HepG2 (cell line): ENCODE data around the gene MADCAM1. TPM values are rescaled to one million over a fixed set of nuclear protein-coding genes. Genes with fewer than 3 reads are reported as not detected.

Experiments
- IRX3 ChIP-seq: sonication (generic); formaldehyde crosslinking; IDR thresholded peaks from 2 replicates; pipeline ENCODE4 v1.8.1; 2023; ENCODE audit warnings: mild to moderate bottlenecking, low read depth, missing genetic modification reagents, borderline replicate concordance
- SETDB1 ChIP-seq: sonication (generic); formaldehyde crosslinking; IDR thresholded peaks from 2 replicates; pipeline ENCODE4 v1.5.1; 2020; ENCODE audit warnings: missing genetic modification reagents, mild to moderate bottlenecking, borderline replicate concordance
- SSRP1 ChIP-seq: IDR thresholded peaks from 2 replicates; pipeline ENCODE4 v1.6.1; 2016; ENCODE audit warnings: control low read depth
- ZNF24 ChIP-seq: fragments of 450-650 bp; IDR thresholded peaks from 2 replicates; pipeline ENCODE4 v1.6.1; 2017; ENCODE audit warnings: antibody characterized with exemption, mild to moderate bottlenecking
- ZNF670 ChIP-seq: sonication (generic); formaldehyde crosslinking; IDR thresholded peaks from 2 replicates; pipeline ENCODE4 v1.8.0; 2022; ENCODE audit warnings: mild to moderate bottlenecking, missing genetic modification reagents, borderline replicate concordance
- polyA plus RNA-seq, 8 experiments: library from polyadenylated mRNA; depleted of rRNA in 3 of 8; stranded (reverse) in 7 of 8; unstranded in 1 of 8; fragments of >200 nt; fragmentation: Illumina TruSeq in 4 of 8; extraction: Trizol in 4 of 8; gene quantifications; 2 replicates each; pipeline versions ENCODE4 v1.2.1 to v1.2.3, GENCODE V29; 2011 to 2016; ENCODE audit warnings: low read depth in 4 of 8, missing spikeins in 1 of 8, mixed read lengths in 1 of 8; ENCODE audit not compliant: insufficient read depth in 1 of 8
- total RNA-seq, 5 experiments: library from RNA; depleted of rRNA; stranded (reverse); fragments of >200 nt; fragmentation: Illumina TruSeq; extraction: Trizol; gene quantifications; 2 replicates each; pipeline ENCODE4 v1.2.3, GENCODE V29; 2016; ENCODE audit warnings: low read depth in 1 of 5
- TF ChIP-seq, protein P1 (sequence below): sonication (generic); formaldehyde crosslinking; IDR thresholded peaks from 2 replicates; pipeline ENCODE4 v1.5.0; 2020; ENCODE audit warnings: missing genetic modification reagents
- TF ChIP-seq, protein P2 (sequence below): IDR thresholded peaks from 2 replicates; pipeline ENCODE4 v1.6.1; 2016; ENCODE audit warnings: low read depth, missing genetic modification reagents, missing compliant biosample characterization
- TF ChIP-seq, protein P3 (sequence below), 2 experiments: sonication (generic) in 1 of 2; formaldehyde crosslinking in 1 of 2; IDR thresholded peaks; 2 replicates each; pipeline versions ENCODE4 v1.6.1 to v1.9.0; 2014 to 2022; ENCODE audit warnings: antibody characterized with exemption in 1 of 2, borderline replicate concordance in 1 of 2, inconsistent platforms in 1 of 2, low read depth in 1 of 2, missing genetic modification reagents in 1 of 2
- TF ChIP-seq, protein P4 (sequence below): sonication (generic); formaldehyde crosslinking; IDR thresholded peaks from 2 replicates; pipeline ENCODE4 v1.4.0; 2020; ENCODE audit warnings: missing genetic modification reagents
- TF ChIP-seq, protein P5 (sequence below): IDR thresholded peaks from 2 replicates; pipeline ENCODE4 v1.6.1; 2016; ENCODE audit warnings: low read depth, borderline replicate concordance

The MADCAM1 gene
- total and polyA plus RNA-seq, 2 of the 13 experiments (the other 11 are each of a cell fraction or from before 2014, with no cell fraction given) = 0.29 to 0.33 TPM

DNA sequence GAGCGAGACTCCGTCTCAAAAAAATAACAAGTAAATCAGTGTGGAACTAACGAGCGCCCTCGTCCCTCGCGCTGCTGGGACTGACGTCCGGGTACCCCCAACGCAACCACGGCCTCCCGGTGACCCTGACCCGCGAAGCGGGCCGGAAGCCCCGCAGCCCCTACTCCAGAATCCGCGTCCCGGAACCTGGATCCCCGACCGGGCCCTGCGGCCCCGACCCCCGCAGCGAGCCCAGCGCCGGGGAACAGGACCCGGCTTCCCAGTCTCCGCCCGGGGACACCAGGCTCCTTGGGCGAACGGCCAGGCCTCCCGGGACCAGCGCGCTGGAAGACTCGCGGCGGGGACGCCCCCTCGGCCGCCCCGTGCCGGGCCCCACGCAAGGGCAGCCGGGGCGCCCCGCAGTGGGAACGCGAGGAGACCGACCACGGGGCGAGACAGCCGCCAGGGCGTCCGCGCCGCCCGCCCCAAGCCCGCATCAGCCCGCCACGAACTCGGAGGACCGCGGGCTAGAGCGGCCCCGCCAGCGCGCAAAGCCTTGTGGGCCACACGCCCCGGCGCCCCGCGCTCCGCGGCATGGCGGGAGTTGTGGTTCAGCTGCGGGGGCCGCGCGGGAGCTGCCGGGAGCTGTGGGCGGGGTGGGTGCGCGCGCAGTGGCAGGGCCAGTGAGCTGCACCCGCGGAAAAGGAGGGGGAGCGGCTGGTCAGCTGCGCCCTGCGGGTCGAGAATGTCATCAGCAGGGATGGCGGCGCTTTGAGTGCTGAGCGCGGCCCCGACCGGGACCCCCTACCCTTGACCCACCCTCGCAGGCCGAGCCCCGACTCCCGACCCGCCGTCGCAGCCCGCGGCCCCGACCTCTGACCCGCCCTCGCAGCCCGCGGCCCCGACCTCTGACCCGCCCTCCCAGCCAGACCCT lies 7.5 kb upstream of the MADCAM1 start (continued):
- TF ChIP-seq, protein P1, sequence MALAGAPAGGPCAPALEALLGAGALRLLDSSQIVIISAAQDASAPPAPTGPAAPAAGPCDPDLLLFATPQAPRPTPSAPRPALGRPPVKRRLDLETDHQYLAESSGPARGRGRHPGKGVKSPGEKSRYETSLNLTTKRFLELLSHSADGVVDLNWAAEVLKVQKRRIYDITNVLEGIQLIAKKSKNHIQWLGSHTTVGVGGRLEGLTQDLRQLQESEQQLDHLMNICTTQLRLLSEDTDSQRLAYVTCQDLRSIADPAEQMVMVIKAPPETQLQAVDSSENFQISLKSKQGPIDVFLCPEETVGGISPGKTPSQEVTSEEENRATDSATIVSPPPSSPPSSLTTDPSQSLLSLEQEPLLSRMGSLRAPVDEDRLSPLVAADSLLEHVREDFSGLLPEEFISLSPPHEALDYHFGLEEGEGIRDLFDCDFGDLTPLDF (CRISPR knock-in tag) = peak; percentile 95
- TF ChIP-seq, protein P2, sequence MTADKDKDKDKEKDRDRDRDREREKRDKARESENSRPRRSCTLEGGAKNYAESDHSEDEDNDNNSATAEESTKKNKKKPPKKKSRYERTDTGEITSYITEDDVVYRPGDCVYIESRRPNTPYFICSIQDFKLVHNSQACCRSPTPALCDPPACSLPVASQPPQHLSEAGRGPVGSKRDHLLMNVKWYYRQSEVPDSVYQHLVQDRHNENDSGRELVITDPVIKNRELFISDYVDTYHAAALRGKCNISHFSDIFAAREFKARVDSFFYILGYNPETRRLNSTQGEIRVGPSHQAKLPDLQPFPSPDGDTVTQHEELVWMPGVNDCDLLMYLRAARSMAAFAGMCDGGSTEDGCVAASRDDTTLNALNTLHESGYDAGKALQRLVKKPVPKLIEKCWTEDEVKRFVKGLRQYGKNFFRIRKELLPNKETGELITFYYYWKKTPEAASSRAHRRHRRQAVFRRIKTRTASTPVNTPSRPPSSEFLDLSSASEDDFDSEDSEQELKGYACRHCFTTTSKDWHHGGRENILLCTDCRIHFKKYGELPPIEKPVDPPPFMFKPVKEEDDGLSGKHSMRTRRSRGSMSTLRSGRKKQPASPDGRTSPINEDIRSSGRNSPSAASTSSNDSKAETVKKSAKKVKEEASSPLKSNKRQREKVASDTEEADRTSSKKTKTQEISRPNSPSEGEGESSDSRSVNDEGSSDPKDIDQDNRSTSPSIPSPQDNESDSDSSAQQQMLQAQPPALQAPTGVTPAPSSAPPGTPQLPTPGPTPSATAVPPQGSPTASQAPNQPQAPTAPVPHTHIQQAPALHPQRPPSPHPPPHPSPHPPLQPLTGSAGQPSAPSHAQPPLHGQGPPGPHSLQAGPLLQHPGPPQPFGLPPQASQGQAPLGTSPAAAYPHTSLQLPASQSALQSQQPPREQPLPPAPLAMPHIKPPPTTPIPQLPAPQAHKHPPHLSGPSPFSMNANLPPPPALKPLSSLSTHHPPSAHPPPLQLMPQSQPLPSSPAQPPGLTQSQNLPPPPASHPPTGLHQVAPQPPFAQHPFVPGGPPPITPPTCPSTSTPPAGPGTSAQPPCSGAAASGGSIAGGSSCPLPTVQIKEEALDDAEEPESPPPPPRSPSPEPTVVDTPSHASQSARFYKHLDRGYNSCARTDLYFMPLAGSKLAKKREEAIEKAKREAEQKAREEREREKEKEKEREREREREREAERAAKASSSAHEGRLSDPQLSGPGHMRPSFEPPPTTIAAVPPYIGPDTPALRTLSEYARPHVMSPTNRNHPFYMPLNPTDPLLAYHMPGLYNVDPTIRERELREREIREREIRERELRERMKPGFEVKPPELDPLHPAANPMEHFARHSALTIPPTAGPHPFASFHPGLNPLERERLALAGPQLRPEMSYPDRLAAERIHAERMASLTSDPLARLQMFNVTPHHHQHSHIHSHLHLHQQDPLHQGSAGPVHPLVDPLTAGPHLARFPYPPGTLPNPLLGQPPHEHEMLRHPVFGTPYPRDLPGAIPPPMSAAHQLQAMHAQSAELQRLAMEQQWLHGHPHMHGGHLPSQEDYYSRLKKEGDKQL (CRISPR knock-in tag) = 0 out of 2 replicates have a peak, but pooled peaks have one; percentile 13
- TF ChIP-seq SETDB1 (CRISPR knock-in tag) = no peak
- TF ChIP-seq, protein P3, sequence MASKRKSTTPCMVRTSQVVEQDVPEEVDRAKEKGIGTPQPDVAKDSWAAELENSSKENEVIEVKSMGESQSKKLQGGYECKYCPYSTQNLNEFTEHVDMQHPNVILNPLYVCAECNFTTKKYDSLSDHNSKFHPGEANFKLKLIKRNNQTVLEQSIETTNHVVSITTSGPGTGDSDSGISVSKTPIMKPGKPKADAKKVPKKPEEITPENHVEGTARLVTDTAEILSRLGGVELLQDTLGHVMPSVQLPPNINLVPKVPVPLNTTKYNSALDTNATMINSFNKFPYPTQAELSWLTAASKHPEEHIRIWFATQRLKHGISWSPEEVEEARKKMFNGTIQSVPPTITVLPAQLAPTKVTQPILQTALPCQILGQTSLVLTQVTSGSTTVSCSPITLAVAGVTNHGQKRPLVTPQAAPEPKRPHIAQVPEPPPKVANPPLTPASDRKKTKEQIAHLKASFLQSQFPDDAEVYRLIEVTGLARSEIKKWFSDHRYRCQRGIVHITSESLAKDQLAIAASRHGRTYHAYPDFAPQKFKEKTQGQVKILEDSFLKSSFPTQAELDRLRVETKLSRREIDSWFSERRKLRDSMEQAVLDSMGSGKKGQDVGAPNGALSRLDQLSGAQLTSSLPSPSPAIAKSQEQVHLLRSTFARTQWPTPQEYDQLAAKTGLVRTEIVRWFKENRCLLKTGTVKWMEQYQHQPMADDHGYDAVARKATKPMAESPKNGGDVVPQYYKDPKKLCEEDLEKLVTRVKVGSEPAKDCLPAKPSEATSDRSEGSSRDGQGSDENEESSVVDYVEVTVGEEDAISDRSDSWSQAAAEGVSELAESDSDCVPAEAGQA (IDR thresholded peaks at IDR 0.05; ENCODE audit: low read depth) = peak; percentile 79
- TF ChIP-seq, protein P3 (CRISPR knock-in tag; IDR thresholded peaks at IDR 0.05; ENCODE audit: borderline replicate concordance) = peak; percentile 55; the same call in 1 of the 2 replicates
- peak; percentile 26; the same call in 1 of the 2 replicates for TF ChIP-seq ZNF24
- TF ChIP-seq, protein P4, sequence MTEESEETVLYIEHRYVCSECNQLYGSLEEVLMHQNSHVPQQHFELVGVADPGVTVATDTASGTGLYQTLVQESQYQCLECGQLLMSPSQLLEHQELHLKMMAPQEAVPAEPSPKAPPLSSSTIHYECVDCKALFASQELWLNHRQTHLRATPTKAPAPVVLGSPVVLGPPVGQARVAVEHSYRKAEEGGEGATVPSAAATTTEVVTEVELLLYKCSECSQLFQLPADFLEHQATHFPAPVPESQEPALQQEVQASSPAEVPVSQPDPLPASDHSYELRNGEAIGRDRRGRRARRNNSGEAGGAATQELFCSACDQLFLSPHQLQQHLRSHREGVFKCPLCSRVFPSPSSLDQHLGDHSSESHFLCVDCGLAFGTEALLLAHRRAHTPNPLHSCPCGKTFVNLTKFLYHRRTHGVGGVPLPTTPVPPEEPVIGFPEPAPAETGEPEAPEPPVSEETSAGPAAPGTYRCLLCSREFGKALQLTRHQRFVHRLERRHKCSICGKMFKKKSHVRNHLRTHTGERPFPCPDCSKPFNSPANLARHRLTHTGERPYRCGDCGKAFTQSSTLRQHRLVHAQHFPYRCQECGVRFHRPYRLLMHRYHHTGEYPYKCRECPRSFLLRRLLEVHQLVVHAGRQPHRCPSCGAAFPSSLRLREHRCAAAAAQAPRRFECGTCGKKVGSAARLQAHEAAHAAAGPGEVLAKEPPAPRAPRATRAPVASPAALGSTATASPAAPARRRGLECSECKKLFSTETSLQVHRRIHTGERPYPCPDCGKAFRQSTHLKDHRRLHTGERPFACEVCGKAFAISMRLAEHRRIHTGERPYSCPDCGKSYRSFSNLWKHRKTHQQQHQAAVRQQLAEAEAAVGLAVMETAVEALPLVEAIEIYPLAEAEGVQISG (CRISPR knock-in tag) = peak; percentile 100
- TF ChIP-seq, protein P5, sequence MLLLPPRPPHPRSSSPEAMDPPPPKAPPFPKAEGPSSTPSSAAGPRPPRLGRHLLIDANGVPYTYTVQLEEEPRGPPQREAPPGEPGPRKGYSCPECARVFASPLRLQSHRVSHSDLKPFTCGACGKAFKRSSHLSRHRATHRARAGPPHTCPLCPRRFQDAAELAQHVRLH (CRISPR knock-in tag) = no peak; the same call in 1 of the 2 replicates
- 0 out of 2 replicates have a peak, but pooled peaks have one; percentile 18 for TF ChIP-seq IRX3 (CRISPR knock-in tag)
- TF ChIP-seq ZNF670 = no peak
- TF ChIP-seq SSRP1 (CRISPR knock-in tag) = no peak
